Gastroesophageal sphincter (tissue), 4 donors: Measurements from ENCODE around the gene KCNC4. TPM values are rescaled to one million over a fixed set of nuclear protein-coding genes. Genes with fewer than 3 reads are reported as not detected.
A peak's percentile ranks its signal among the peaks of the same experiment; 100 is the strongest.

Source experiments
- ATAC-seq: fragments of 150-250 bp; one replicate; pipeline ENCODE4 v1.9.1; 2016; ENCODE audit warnings: mild to moderate bottlenecking, moderate library complexity
- H3K27ac ChIP-seq, 4 donors: fragments of 200-600 bp; sonication (generic) in 3 of 4; 1 replicate in 3 of 4; 2 replicates in 1 of 4; pipeline ENCODE4 v1.5.1; 2016 to 2019
- H3K27me3 ChIP-seq: fragments of 200-600 bp; sonication (generic); one replicate; pipeline ENCODE4 v1.5.1; 2019
- H3K36me3 ChIP-seq, 2 donors: fragments of 200-600 bp; sonication (generic); one replicate each; pipeline ENCODE4 v1.5.1; 2019; ENCODE audit warnings: control low read depth in 1 of 2
- H3K4me1 ChIP-seq, 3 donors: fragments of 200-600 bp; sonication (generic); 1 replicate in 2 of 3; 2 replicates in 1 of 3; pipeline ENCODE4 v1.5.1; 2016 to 2019; ENCODE audit warnings: control low read depth in 2 of 3
- H3K4me3 ChIP-seq, 2 donors: fragments of 200-600 bp; sonication (generic); one replicate each; pipeline ENCODE4 v1.5.1; 2019; ENCODE audit warnings: mild to moderate bottlenecking in 1 of 2, moderate library complexity in 1 of 2
- H3K9me3 ChIP-seq, 3 donors: fragments of 200-600 bp; sonication (generic); one replicate each; pipeline ENCODE4 v1.5.1; 2017 to 2019; ENCODE audit warnings: control low read depth in 2 of 3
- CTCF ChIP-seq, 4 experiments: fragments of 200-600 bp in 2 of 4; fragments of 450-650 bp in 2 of 4; sonication (generic) in 1 of 4; IDR thresholded peaks; one replicate each; pipeline ENCODE4 v1.5.1; 2017 to 2019; ENCODE audit warnings: antibody characterized with exemption in 4 of 4, mild to moderate bottlenecking in 2 of 4, moderate library complexity in 2 of 4
- EP300 ChIP-seq: sonication (generic); formaldehyde crosslinking; IDR thresholded peaks from one replicate; pipeline ENCODE4 v1.6.1; 2017; ENCODE audit warnings: antibody characterized with exemption, mild to moderate bottlenecking
- POLR2A ChIP-seq, 2 donors: fragments of 450-650 bp; IDR thresholded peaks; one replicate each; pipeline ENCODE4 v1.6.1; 2017; ENCODE audit warnings: antibody characterized with exemption in 2 of 2, mild to moderate bottlenecking in 2 of 2, moderate library complexity in 1 of 2
- POLR2AphosphoS5 ChIP-seq: sonication (generic); formaldehyde crosslinking; IDR thresholded peaks from one replicate; pipeline ENCODE4 v1.6.1; 2017; ENCODE audit warnings: antibody characterized with exemption
- WGBS, 2 donors: methylation state at CpG; one replicate each; pipeline ENCODE4 v1.1.5; 2018; ENCODE audit warnings: low coverage in 1 of 2; 5-methylcytosine and 5-hydroxymethylcytosine counted together
- total RNA-seq, 4 donors: library from RNA; depleted of rRNA; stranded (reverse); fragments of >200 nt; gene quantifications; one replicate each; pipeline ENCODE4 v1.1.0, GENCODE V29; 2016

The KCNC4 gene
- total RNA-seq, 4 donors from 2014 or later, result 9.0 to 16.0 (median 13.4) TPM

GRCh38 chr1:110185181-110185580, 24.9 kb upstream of the KCNC4 start:
- H3K4me1 ChIP-seq, result peaks cover 0 to 49% (median 24%) of the 10 kb centered on the region in 3 donors
- no peaks in the 10 kb centered on the region for H3K36me3 ChIP-seq
- no peak overlapping the region for H3K4me3 ChIP-seq
- H3K27ac ChIP-seq, result no peak overlapping the region
- no peak for ATAC-seq
- whole genome bisulfite sequencing, 2 donors, result 67% methylated on average over 2 of the region's 10 CpGs; no CpG with 5 or more reads in 1 of the 2 donors
- TF ChIP-seq POLR2AphosphoS5 (no peak), CTCF (IDR thresholded peaks at IDR 0.05) (no peak), EP300 (no peak), POLR2A (IDR thresholded peaks at IDR 0.05) (no peak)
- H3K9me3 ChIP-seq, result no peaks in the 10 kb centered on the region
- no peaks in the 10 kb centered on the region for H3K27me3 ChIP-seq

GRCh38 chr1:110186558-110186957, 23.6 kb upstream of the KCNC4 start:
- WGBS, 2 donors, result 16 to 21% methylated on average over 2 to 4 of the region's 5 CpGs
- H3K4me3 ChIP-seq, result no peak overlapping the region
- H3K27ac ChIP-seq, result peak overlapping the region; percentile 60 to 83 (median 72)
- no peak for ATAC-seq
- no peaks in the 10 kb centered on the region for H3K36me3 ChIP-seq
- no peaks in the 10 kb centered on the region for H3K27me3 ChIP-seq
- peaks cover 0 to 54% (median 27%) of the 10 kb centered on the region in 3 donors for H3K4me1 ChIP-seq
- TF ChIP-seq POLR2A (IDR thresholded peaks at IDR 0.05), result no peak
- no peak for TF ChIP-seq CTCF (IDR thresholded peaks at IDR 0.05)
- no peak for TF ChIP-seq POLR2AphosphoS5
- no peak for TF ChIP-seq EP300
- H3K9me3 ChIP-seq, result no peaks in the 10 kb centered on the region

GRCh38 chr1:110187139-110187890, 22.8 kb upstream of the KCNC4 start:
- Histone ChIP-seq H3K27ac (peak overlapping the region; percentile 61 to 83 (median 72)), H3K36me3 (no peaks in the 10 kb centered on the region), H3K4me3 (no peak overlapping the region), H3K27me3 (no peaks in the 10 kb centered on the region), H3K9me3 (no peaks in the 10 kb centered on the region), H3K4me1 (peaks cover 0 to 54% (median 27%) of the 10 kb centered on the region in 3 donors)
- peak; percentile 84 for ATAC-seq
- TF ChIP-seq CTCF (IDR thresholded peaks at IDR 0.05), result no peak
- no peak for TF ChIP-seq EP300
- peak; percentile 52 for TF ChIP-seq POLR2AphosphoS5
- TF ChIP-seq POLR2A (IDR thresholded peaks at IDR 0.05), result no peak
- 26 to 54% methylated on average over 4 to 10 of the region's 10 CpGs for WGBS, 2 donors

GRCh38 chr1:110188035-110188618, 22.0 kb upstream of the KCNC4 start:
- ATAC-seq, result peak; percentile 54
- H3K9me3 ChIP-seq, result no peaks in the 10 kb centered on the region
- TF ChIP-seq POLR2AphosphoS5 (no peak), CTCF (IDR thresholded peaks at IDR 0.05) (no peak), POLR2A (IDR thresholded peaks at IDR 0.05) (no peak), EP300 (no peak)
- WGBS, 2 donors, result 13 to 26% methylated on average over 6 of the region's 6 CpGs
- peaks cover 0 to 54% (median 27%) of the 10 kb centered on the region in 3 donors for H3K4me1 ChIP-seq
- H3K27ac ChIP-seq, result peak overlapping the region; percentile 61 to 83 (median 72)
- H3K4me3 ChIP-seq, result no peak overlapping the region
- H3K36me3 ChIP-seq, result no peaks in the 10 kb centered on the region
- no peaks in the 10 kb centered on the region for H3K27me3 ChIP-seq

- no peak for ATAC-seq
- H3K27ac ChIP-seq, result peak overlapping the region in 3 of 4 donors; percentile 67 to 83 (median 78)
- no peak for TF ChIP-seq EP300
- TF ChIP-seq POLR2AphosphoS5, result no peak
- no peak for TF ChIP-seq POLR2A (IDR thresholded peaks at IDR 0.05)
- no peak for TF ChIP-seq CTCF (IDR thresholded peaks at IDR 0.05)
- no peaks in the 10 kb centered on the region for H3K9me3 ChIP-seq
- WGBS, 2 donors, result 83 to 92% methylated on average over 5 to 6 of the region's 6 CpGs
- no peaks in the 10 kb centered on the region for H3K36me3 ChIP-seq
- peaks cover 0 to 54% (median 27%) of the 10 kb centered on the region in 3 donors for H3K4me1 ChIP-seq
- H3K4me3 ChIP-seq, result no peak overlapping the region
- H3K27me3 ChIP-seq, result no peaks in the 10 kb centered on the region
These were observed 20.9 kb upstream of the KCNC4 start for GRCh38 chr1:110189181-110189580.
